K562 (cell line): ENCODE results near the gene TTLL10. TPM values are rescaled to one million over a fixed set of nuclear protein-coding genes. Genes with fewer than 3 reads are reported as not detected.

Experiments
- ATAC-seq: fragments of 200-7000 bp; cut with Tn5 transposase; 3 replicates; pipeline ENCODE4 v1.9.1; 2020; ENCODE audit warnings: moderate library complexity
- BruUV-seq: library from RNA; stranded (reverse); fragments of 400-500 nt; replicated peaks from 2 replicates; lab custom pipeline; 2021; lab: Mats Ljungman, UMichigan
- CTCF ChIA-PET: fragments of 300-600 bp; formaldehyde crosslinking; extraction: SDS; loops from one replicate; lab custom pipeline; 2021; ENCODE audit warnings: low intra/inter-chr PET ratio; lab: Yijun Ruan, JAX
- POLR2A ChIA-PET: fragments of 300-600, 350-650 bp; sonication (Branson Sonifier 250); formaldehyde crosslinking; extraction: SDS; loops from one replicate; lab custom pipeline; 2021; ENCODE audit warnings: antibody characterized with exemption, inconsistent platforms; lab: Yijun Ruan, JAX
- DNase-seq, 4 experiments: peaks; one replicate each; pipeline versions ENCODE4 v3.0.0 to v3.0.0-alpha.2; 2011 to 2018; ENCODE audit warnings: low spot score in 3 of 4, mixed read lengths in 3 of 4; ENCODE audit errors: extremely low read depth in 1 of 4
- FAIRE-seq: peaks from 2 replicates; lab custom pipeline; 2011; peaks lifted over from hg19 to GRCh38; lab: Jason Lieb, UNC
- H2AFZ ChIP-seq: 2 replicates; pipeline ENCODE4 v1.6.0; 2011; ENCODE audit warnings: low read depth, low read length, control low read depth, inconsistent platforms
- H3K27ac ChIP-seq: fragments of 200-600 bp; 3 replicates; pipeline ENCODE4 v1.8.0; 2011; ENCODE audit warnings: low read depth, mild to moderate bottlenecking, control low read depth, inconsistent platforms, low read length, moderate library complexity, mixed read lengths; ENCODE audit errors: extremely low read depth
- H3K27me3 ChIP-seq, 2 experiments: fragments of 300-600 bp in 1 of 2; 2 replicates in 1 of 2; 3 replicates in 1 of 2; pipeline versions ENCODE4 v1.6.0 to v1.8.0; 2011; ENCODE audit warnings: inconsistent platforms in 2 of 2, low read length in 2 of 2, mild to moderate bottlenecking in 1 of 2, mixed read lengths in 1 of 2, moderate library complexity in 1 of 2; ENCODE audit not compliant: control insufficient read depth in 2 of 2, insufficient read depth in 2 of 2
- H3K36me3 ChIP-seq: fragments of 300-600 bp; 3 replicates; pipeline ENCODE4 v1.8.0; 2011; ENCODE audit warnings: mild to moderate bottlenecking, low read length, inconsistent platforms; ENCODE audit not compliant: control insufficient read depth, insufficient read depth
- H3K4me1 ChIP-seq, 2 experiments: fragments of 200-600 bp in 1 of 2; replicated peaks in 1 of 2; 2 replicates in 1 of 2; 3 replicates in 1 of 2; pipeline versions ENCODE4 v1.5.1 to v1.8.0; 2011; ENCODE audit warnings: inconsistent platforms in 2 of 2, low read length in 2 of 2, mild to moderate bottlenecking in 1 of 2, mixed read lengths in 1 of 2, moderate library complexity in 1 of 2; ENCODE audit not compliant: control insufficient read depth in 2 of 2, insufficient read depth in 2 of 2
- H3K4me2 ChIP-seq: 2 replicates; pipeline ENCODE4 v1.6.1; 2011; ENCODE audit warnings: low read length, control low read depth, inconsistent platforms, mixed read lengths; ENCODE audit not compliant: insufficient read depth
- H3K4me3 ChIP-seq: fragments of 200-600 bp; sonication (generic), shearing (Covaris generic); 2 replicates; pipeline ENCODE4 v1.5.1; 2016; ENCODE audit warnings: control low read depth, inconsistent platforms
- H3K79me2 ChIP-seq: fragments of 200-600 bp; 3 replicates; pipeline ENCODE4 v1.8.0; 2011; ENCODE audit warnings: low read length, inconsistent platforms; ENCODE audit not compliant: control insufficient read depth, insufficient read depth
- H3K9ac ChIP-seq, 2 experiments: 2 replicates each; pipeline versions ENCODE4 v1.6.0 to v1.6.1; 2011; ENCODE audit warnings: low read depth in 2 of 2, low read length in 2 of 2, control low read depth in 1 of 2, inconsistent platforms in 1 of 2, mild to moderate bottlenecking in 1 of 2, mixed read lengths in 1 of 2; ENCODE audit not compliant: insufficient read depth in 1 of 2
- H3K9me1 ChIP-seq: one replicate; pipeline ENCODE4 v1.6.0; 2011; ENCODE audit warnings: inconsistent platforms, mild to moderate bottlenecking, low read length, moderate library complexity; ENCODE audit not compliant: control insufficient read depth, insufficient read depth
- H3K9me3 ChIP-seq: replicated peaks from 2 replicates; pipeline ENCODE4 v1.5.1; 2011; ENCODE audit warnings: low read depth, low read length, inconsistent platforms; ENCODE audit not compliant: control insufficient read depth, insufficient read depth
- H4K20me1 ChIP-seq: replicated peaks from 2 replicates; pipeline ENCODE4 v1.6.1; 2011; ENCODE audit warnings: low read length, inconsistent platforms, mixed read lengths; ENCODE audit not compliant: control insufficient read depth, insufficient read depth
- CBFA2T3 ChIP-seq: fragments of 450-650 bp; IDR thresholded peaks from 2 replicates; pipeline ENCODE4 v1.6.1; 2017
- CHD1 ChIP-seq: fragments of 200-600 bp; sonication (generic); IDR thresholded peaks from one replicate; pipeline ENCODE4 v1.6.1; 2012; ENCODE audit warnings: mild to moderate bottlenecking, moderate library complexity, low read length, inconsistent platforms
- FOXM1 ChIP-seq, 2 experiments: fragments of 450-650 bp in 1 of 2; sonication (generic) in 1 of 2; formaldehyde crosslinking in 1 of 2; IDR thresholded peaks; 2 replicates each; pipeline versions ENCODE4 v1.6.1 to v1.9.0; 2017 to 2022; ENCODE audit warnings: low read depth in 2 of 2, mild to moderate bottlenecking in 2 of 2, missing genetic modification reagents in 1 of 2, moderate library complexity in 1 of 2
- GTF2A2 ChIP-seq: IDR thresholded peaks from 2 replicates; pipeline ENCODE4 v1.6.1; 2016; ENCODE audit warnings: mild to moderate bottlenecking, missing genetic modification characterization, missing compliant biosample characterization
- HNRNPL ChIP-seq: fragments of 200-400 bp; formaldehyde crosslinking; IDR thresholded peaks from 2 replicates; pipeline ENCODE4 v1.6.1; 2017; ENCODE audit warnings: low read depth, mild to moderate bottlenecking, low read length
- MYBL2 ChIP-seq, 2 experiments: fragments of 450-650 bp in 1 of 2; sonication (generic) in 1 of 2; formaldehyde crosslinking in 1 of 2; IDR thresholded peaks; 2 replicates each; pipeline versions ENCODE4 v1.6.1 to v1.8.1; 2017 to 2022; ENCODE audit warnings: borderline replicate concordance in 1 of 2, inconsistent platforms in 1 of 2, low read depth in 1 of 2, mild to moderate bottlenecking in 1 of 2, missing genetic modification reagents in 1 of 2, moderate library complexity in 1 of 2
- PURB ChIP-seq: sonication (generic); formaldehyde crosslinking; IDR thresholded peaks from 2 replicates; pipeline ENCODE4 v1.9.0; 2021; ENCODE audit warnings: low read depth, mild to moderate bottlenecking, missing genetic modification reagents
- RBFOX2 ChIP-seq: fragments of 200-400 bp; formaldehyde crosslinking; IDR thresholded peaks from 2 replicates; pipeline ENCODE4 v1.6.1; 2017; ENCODE audit warnings: low read depth, mild to moderate bottlenecking, low read length, moderate library complexity
- RCOR1 ChIP-seq, 2 experiments: IDR thresholded peaks; 2 replicates each; pipeline ENCODE4 v1.6.1; 2012; ENCODE audit warnings: low read depth in 2 of 2, low read length in 2 of 2, borderline replicate concordance in 1 of 2, improper control_type of control experiment in 1 of 2
- ZC3H11A ChIP-seq: IDR thresholded peaks from 2 replicates; pipeline ENCODE4 v1.6.1; 2012; ENCODE audit warnings: low read depth, low read length, improper control_type of control experiment
- WGBS: fragments of 100-300 bp; shearing (Covaris generic); methylation state at CpG from one replicate; pipeline ENCODE4 v1.1.6; 2016; ENCODE audit warnings: low coverage, mixed read lengths; ENCODE audit not compliant: insufficient coverage; ENCODE audit errors: missing lambda C conversion rate; 5-methylcytosine and 5-hydroxymethylcytosine counted together
- in situ Hi-C: fragments of 300-500 bp; cut with MboI; formaldehyde crosslinking; loops from 4 replicates; pipeline ENCODE4 v1.15.0; 2018; ENCODE audit warnings: inconsistent platforms, mixed read lengths
- intact Hi-C: fragments of 100-400 bp; cut with micrococcal nuclease; formaldehyde crosslinking; loops from 2 replicates; pipeline ENCODE4 v1.14.2; 2022
- polyA plus RNA-seq, 8 experiments: library from polyadenylated mRNA; depleted of rRNA in 4 of 8; stranded (reverse) in 5 of 8; unstranded in 3 of 8; fragments of >200 nt; fragmentation: Nextera tagmentation in 2 of 8; fragmentation: Illumina TruSeq in 1 of 8; extraction: Ambion mirVana in 2 of 8; extraction: Trizol in 1 of 8; gene quantifications; 2 replicates each; pipeline versions ENCODE4 v1.2.1 to v1.2.3, GENCODE V29; 2011 to 2014; ENCODE audit warnings: inconsistent platforms in 1 of 8, missing spikeins in 1 of 8
- total RNA-seq, 7 experiments: library from RNA; depleted of rRNA in 6 of 7; stranded (reverse); fragments of >200 nt in 6 of 7; fragmentation: Illumina TruSeq in 2 of 7; extraction: Trizol in 2 of 7; gene quantifications; 2 replicates each; pipeline versions ENCODE4 v1.2.1 to v1.2.3, GENCODE V29; 2011 to 2021; ENCODE audit warnings: low replicate concordance in 1 of 7
- TF ChIP-seq, protein P1 (sequence below): sonication (generic); formaldehyde crosslinking; IDR thresholded peaks from 2 replicates; pipeline ENCODE4 v1.8.1; 2023; ENCODE audit warnings: mild to moderate bottlenecking, missing genetic modification reagents
- TF ChIP-seq, protein P2 (sequence below): fragments of 450-650 bp; formaldehyde crosslinking; IDR thresholded peaks from 2 replicates; pipeline ENCODE4 v1.4.0; 2020; ENCODE audit warnings: mild to moderate bottlenecking, mixed read lengths

Gene TTLL10
- total and polyA plus RNA-seq, 9 of the 15 experiments (the other 6 are each of a cell fraction or from before 2014, with no cell fraction given): not detected

DNA sequence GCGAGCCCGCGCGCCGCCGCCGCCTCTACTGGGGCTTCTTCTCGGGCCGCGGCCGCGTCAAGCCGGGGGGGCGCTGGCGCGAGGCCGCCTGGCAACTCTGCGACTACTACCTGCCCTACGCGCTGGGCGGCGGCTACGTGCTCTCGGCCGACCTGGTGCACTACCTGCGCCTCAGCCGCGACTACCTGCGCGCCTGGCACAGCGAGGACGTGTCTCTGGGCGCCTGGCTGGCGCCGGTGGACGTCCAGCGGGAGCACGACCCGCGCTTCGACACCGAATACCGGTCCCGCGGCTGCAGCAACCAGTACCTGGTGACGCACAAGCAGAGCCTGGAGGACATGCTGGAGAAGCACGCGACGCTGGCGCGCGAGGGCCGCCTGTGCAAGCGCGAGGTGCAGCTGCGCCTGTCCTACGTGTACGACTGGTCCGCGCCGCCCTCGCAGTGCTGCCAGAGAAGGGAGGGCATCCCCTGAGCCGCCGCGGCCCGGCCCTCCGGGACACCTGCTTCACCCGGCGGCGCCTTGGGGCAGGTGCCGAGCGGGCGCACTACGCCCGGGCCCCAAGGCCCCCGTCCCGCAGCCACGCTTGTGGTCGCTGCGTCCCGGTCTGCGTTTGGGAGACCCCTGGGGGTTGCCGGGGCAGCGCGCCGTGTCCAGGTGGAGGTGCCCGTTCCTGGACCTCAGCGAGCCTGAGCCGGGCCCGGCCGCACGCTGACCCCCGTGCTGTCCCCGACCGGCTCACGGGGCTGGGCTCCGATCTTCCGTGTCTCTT is 59.3 kb downstream of the TTLL10 start:
- Histone ChIP-seq H3K79me2 (peaks cover 66% of the 10 kb centered on the region), H3K27me3 (no peaks in the 10 kb centered on the region), H3K27ac (peak overlapping the region; percentile 87), H3K4me2 (peak overlapping the region; percentile 59), H3K9me3 (peaks cover 9% of the 10 kb centered on the region), H3K36me3 (peaks cover 37% of the 10 kb centered on the region; the same call in 2 of the 3 replicates), H3K9ac (peak overlapping the region in 1 of 2 experiments; percentile 92; a peak in 2 of 4 replicates), H2AFZ (no peak overlapping the region), H3K4me1 (peaks cover 6 to 84% of the 10 kb centered on the region in 2 experiments; a peak in 4 of 5 replicates), H4K20me1 (no peaks in the 10 kb centered on the region), H3K9me1 (no peaks in the 10 kb centered on the region), H3K4me3 (no peak overlapping the region)
- intact Hi-C loops: loop anchor here (5.0 kb wide), 1 partner anchor 111 kb away; no protein-coding TSS in a partner anchor
- 97% methylated on average over 68 of the region's 98 CpGs for WGBS
- POLR2A ChIA-PET: interaction anchor here (1.1 kb wide), 1 partner anchor 115 kb away, joined by 3 read pairs; no protein-coding TSS in a partner anchor
- FAIRE-seq (no peak), DNase-seq (peak in 1 of 4 experiments; percentile 53), ATAC-seq (no peak)
- CTCF ChIA-PET: no interaction called here
- in situ Hi-C loops: no loop called here
- BruUV-seq: no TSS peak
- no peak for TF ChIP-seq CBFA2T3
- no peak for TF ChIP-seq CHD1
- TF ChIP-seq, protein P1, sequence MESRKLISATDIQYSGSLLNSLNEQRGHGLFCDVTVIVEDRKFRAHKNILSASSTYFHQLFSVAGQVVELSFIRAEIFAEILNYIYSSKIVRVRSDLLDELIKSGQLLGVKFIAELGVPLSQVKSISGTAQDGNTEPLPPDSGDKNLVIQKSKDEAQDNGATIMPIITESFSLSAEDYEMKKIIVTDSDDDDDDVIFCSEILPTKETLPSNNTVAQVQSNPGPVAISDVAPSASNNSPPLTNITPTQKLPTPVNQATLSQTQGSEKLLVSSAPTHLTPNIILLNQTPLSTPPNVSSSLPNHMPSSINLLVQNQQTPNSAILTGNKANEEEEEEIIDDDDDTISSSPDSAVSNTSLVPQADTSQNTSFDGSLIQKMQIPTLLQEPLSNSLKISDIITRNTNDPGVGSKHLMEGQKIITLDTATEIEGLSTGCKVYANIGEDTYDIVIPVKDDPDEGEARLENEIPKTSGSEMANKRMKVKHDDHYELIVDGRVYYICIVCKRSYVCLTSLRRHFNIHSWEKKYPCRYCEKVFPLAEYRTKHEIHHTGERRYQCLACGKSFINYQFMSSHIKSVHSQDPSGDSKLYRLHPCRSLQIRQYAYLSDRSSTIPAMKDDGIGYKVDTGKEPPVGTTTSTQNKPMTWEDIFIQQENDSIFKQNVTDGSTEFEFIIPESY: peak; percentile 98
- TF ChIP-seq RCOR1 (IDR thresholded peaks at IDR 0.05; ENCODE audit: borderline replicate concordance in 1 of 2, low read depth in 2 of 2, low read length in 2 of 2): no peak
- TF ChIP-seq MYBL2 (IDR thresholded peaks at IDR 0.05; ENCODE audit: low read depth): no peak
- TF ChIP-seq MYBL2 (CRISPR knock-in tag; IDR thresholded peaks at IDR 0.05; ENCODE audit: borderline replicate concordance): no peak
- 0 out of 2 replicates have a peak, but pooled peaks have one; percentile 23 for TF ChIP-seq GTF2A2
- peak; percentile 55; the same call in 1 of the 2 replicates for TF ChIP-seq HNRNPL
- TF ChIP-seq FOXM1 (IDR thresholded peaks at IDR 0.05; ENCODE audit: low read depth): no peak
- 0 out of 2 replicates have a peak, but pooled peaks have one; percentile 78 for TF ChIP-seq FOXM1 (CRISPR knock-in tag; IDR thresholded peaks at IDR 0.05; ENCODE audit: low read depth)
- peak; percentile 66 for TF ChIP-seq RBFOX2
- TF ChIP-seq PURB: no peak
- TF ChIP-seq ZC3H11A: no peak
- TF ChIP-seq, protein P2, sequence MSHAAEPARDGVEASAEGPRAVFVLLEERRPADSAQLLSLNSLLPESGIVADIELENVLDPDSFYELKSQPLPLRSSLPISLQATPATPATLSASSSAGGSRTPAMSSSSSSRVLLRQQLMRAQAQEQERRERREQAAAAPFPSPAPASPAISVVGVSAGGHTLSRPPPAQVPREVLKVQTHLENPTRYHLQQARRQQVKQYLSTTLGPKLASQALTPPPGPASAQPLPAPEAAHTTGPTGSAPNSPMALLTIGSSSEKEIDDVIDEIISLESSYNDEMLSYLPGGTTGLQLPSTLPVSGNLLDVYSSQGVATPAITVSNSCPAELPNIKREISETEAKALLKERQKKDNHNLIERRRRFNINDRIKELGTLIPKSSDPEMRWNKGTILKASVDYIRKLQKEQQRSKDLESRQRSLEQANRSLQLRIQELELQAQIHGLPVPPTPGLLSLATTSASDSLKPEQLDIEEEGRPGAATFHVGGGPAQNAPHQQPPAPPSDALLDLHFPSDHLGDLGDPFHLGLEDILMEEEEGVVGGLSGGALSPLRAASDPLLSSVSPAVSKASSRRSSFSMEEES: no peak
